Measurements from ENCODE around the gene TRAF1. TPM values are rescaled to one million over a fixed set of nuclear protein-coding genes. Genes with fewer than 3 reads are reported as not detected.

The TRAF1 gene
- total and polyA plus RNA-seq, 4 experiments from 2014 or later, result 7.8 to 181 (median 94.3) TPM

DNA sequence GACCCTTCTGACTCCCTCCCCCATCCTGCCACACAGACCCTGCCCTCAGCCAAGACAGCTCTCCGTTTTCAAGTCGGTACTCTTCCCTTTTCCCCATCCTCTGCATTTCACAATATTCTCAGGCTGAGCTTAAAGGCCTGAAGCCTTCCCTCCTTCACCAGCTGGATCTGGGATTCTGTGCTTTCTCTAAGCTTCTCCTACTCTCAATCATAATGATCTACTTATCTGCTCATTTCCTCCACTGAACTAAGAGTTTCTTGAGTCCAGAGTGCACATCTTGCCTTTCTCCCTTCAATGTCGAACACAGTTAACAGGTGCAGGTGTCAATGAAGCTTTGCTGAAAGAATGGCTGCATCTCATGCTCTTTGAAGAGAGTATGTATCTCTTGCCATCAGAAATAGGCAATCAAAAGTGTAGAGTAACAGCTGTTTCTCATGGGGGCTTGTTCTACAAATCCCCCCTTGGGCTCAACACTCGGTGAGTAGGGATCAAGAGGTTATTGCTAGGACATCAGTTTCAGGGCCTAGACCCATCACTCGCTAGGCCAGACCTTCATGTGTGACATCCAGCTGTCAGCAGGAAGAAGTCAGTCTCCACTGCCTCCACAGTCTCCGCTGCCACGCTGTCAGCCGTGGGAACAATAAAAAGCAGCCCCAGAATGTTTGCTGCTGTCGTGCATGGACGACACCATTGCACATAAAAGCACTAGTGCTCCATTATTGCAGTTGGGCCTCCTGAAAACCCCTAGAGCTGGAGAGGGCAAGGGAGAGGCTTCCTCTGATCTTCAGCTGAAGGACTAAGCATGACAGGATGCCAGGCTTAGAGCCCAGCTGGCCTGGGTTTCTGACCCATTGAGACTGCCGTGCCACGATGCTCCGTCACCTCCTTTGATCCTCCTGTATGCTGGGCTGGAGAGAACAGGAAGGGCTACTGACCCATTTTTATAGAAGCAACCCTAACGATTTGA is 23.7 kb downstream of the TRAF1 start:
- H3K4me3 ChIP-seq (ENCODE audit: low read length in 2 of 2), result peak overlapping the region in 1 of 2 donors; percentile 7
- H3K4me1 Mint-ChIP-seq, result peaks cover 58 to 89% (median 74%) of the 10 kb centered on the region in 4 donors
- ChIA-PET POLR2A (ENCODE audit: partially characterized antibody) (interaction anchor here (2.3 to 74.5 kb wide), 4 partner anchors 10 to 110 kb away, joined by 8 to 5577 read pairs (median 2794); partner anchors contain the start of genes FBXW2, PHF19 and TRAF1), CTCF (ENCODE audit: partially characterized antibody) (interaction anchor here (0.7 to 7.1 kb wide), 10 partner anchors 9 to 79 kb away, joined by 3 to 47 read pairs (median 4); no protein-coding TSS in a partner anchor)
- no peaks in the 10 kb centered on the region for H3K9me3 Mint-ChIP-seq
- DNase-seq, result peak in 1 of 5 donors; percentile 16
- peaks cover 46 to 63% of the 10 kb centered on the region in 2 donors for H3K36me3 Mint-ChIP-seq
- intact Hi-C loops (cut with micrococcal nuclease), result no loop called here
- H3K4me1 ChIP-seq (ENCODE audit: insufficient read depth, low read length), result peaks cover 93% of the 10 kb centered on the region
- H3K9me3 ChIP-seq (ENCODE audit: control insufficient read depth in 1 of 2, low read length in 2 of 2), result no peaks in the 10 kb centered on the region
- H3K27me3 ChIP-seq (ENCODE audit: insufficient read depth, low read length), result no peaks in the 10 kb centered on the region
- peak overlapping the region in 7 of 8 donors; percentile 10 to 73 (median 55) for H3K4me3 Mint-ChIP-seq
- peak overlapping the region; percentile 93 to 99 (median 98) for H3K27ac Mint-ChIP-seq
- H3K36me3 ChIP-seq (ENCODE audit: insufficient read depth, low read length), result peaks cover 21% of the 10 kb centered on the region
- H3K27me3 Mint-ChIP-seq, result no peaks in the 10 kb centered on the region
- peak overlapping the region; percentile 79 for H3K27ac ChIP-seq (ENCODE audit: low read depth, low read length)

- no peaks in the 10 kb centered on the region for H3K9me3 Mint-ChIP-seq
- Histone ChIP-seq H3K36me3 (ENCODE audit: insufficient read depth, low read length) (peaks cover 13% of the 10 kb centered on the region), H3K4me3 (ENCODE audit: low read length in 2 of 2) (no peak overlapping the region), H3K27ac (ENCODE audit: low read depth, low read length) (no peak overlapping the region), H3K4me1 (ENCODE audit: insufficient read depth, low read length) (peaks cover 92% of the 10 kb centered on the region), H3K27me3 (ENCODE audit: insufficient read depth, low read length) (no peaks in the 10 kb centered on the region), H3K9me3 (ENCODE audit: control insufficient read depth in 1 of 2, low read length in 2 of 2) (no peaks in the 10 kb centered on the region)
- H3K4me3 Mint-ChIP-seq, result peak overlapping the region in 3 of 8 donors; percentile 10 to 53 (median 32)
- H3K27me3 Mint-ChIP-seq, result no peaks in the 10 kb centered on the region
- H3K27ac Mint-ChIP-seq, result peak overlapping the region; percentile 93 to 99 (median 98)
- intact Hi-C loops (cut with micrococcal nuclease), result no loop called here
- ChIA-PET POLR2A (ENCODE audit: partially characterized antibody) (interaction anchor here (0.9 to 74.5 kb wide), 3 partner anchors 9 to 55 kb away, joined by 4 to 5577 read pairs (median 5577); partner anchors contain the start of genes PHF19 and TRAF1), CTCF (ENCODE audit: partially characterized antibody) (interaction anchor here (1.1 to 7.1 kb wide), 6 partner anchors 10 to 37 kb away, joined by 3 to 47 read pairs (median 4); no protein-coding TSS in a partner anchor)
- DNase-seq, result no peak
- H3K4me1 Mint-ChIP-seq, result peaks cover 57 to 87% (median 72%) of the 10 kb centered on the region in 4 donors
- H3K36me3 Mint-ChIP-seq, result peaks cover 37 to 55% of the 10 kb centered on the region in 2 donors
These were observed 24.6 kb downstream of the TRAF1 start for GRCh38 chr9:120901755-120902568.

GRCh38 chr9:120900824-120901223 is 25.8 kb downstream of the TRAF1 start:
- no peaks in the 10 kb centered on the region for H3K9me3 ChIP-seq (ENCODE audit: control insufficient read depth in 1 of 2, low read length in 2 of 2)
- H3K27me3 ChIP-seq (ENCODE audit: insufficient read depth, low read length), result no peaks in the 10 kb centered on the region
- ChIA-PET CTCF (ENCODE audit: partially characterized antibody) (interaction anchor here (7.1 kb wide), 1 partner anchor 9 kb away, joined by 47 read pairs; no protein-coding TSS in a partner anchor), POLR2A (ENCODE audit: partially characterized antibody) (interaction anchor here (0.6 to 74.5 kb wide), 4 partner anchors 8 to 87 kb away, joined by 3 to 5577 read pairs (median 2790); partner anchors contain the start of genes PHF19 and TRAF1)
- H3K4me1 Mint-ChIP-seq, result peaks cover 52 to 87% (median 71%) of the 10 kb centered on the region in 4 donors
- H3K4me1 ChIP-seq (ENCODE audit: insufficient read depth, low read length), result peaks cover 92% of the 10 kb centered on the region
- intact Hi-C loops (cut with micrococcal nuclease), result no loop called here
- peak overlapping the region in 4 of 8 donors; percentile 0 to 61 (median 14) for H3K4me3 Mint-ChIP-seq
- peaks cover 27 to 44% of the 10 kb centered on the region in 2 donors for H3K36me3 Mint-ChIP-seq
- no peak overlapping the region for H3K27ac ChIP-seq (ENCODE audit: low read depth, low read length)
- no peaks in the 10 kb centered on the region for H3K9me3 Mint-ChIP-seq
- peak overlapping the region; percentile 80 to 99 (median 93) for H3K27ac Mint-ChIP-seq
- no peak for DNase-seq
- peaks cover 13% of the 10 kb centered on the region for H3K36me3 ChIP-seq (ENCODE audit: insufficient read depth, low read length)
- no peaks in the 10 kb centered on the region for H3K27me3 Mint-ChIP-seq
- H3K4me3 ChIP-seq (ENCODE audit: low read length in 2 of 2), result no peak overlapping the region

- no peak for DNase-seq
- Histone ChIP-seq H3K4me1 (ENCODE audit: insufficient read depth, low read length) (peaks cover 92% of the 10 kb centered on the region), H3K9me3 (ENCODE audit: control insufficient read depth in 1 of 2, low read length in 2 of 2) (no peaks in the 10 kb centered on the region), H3K4me3 (ENCODE audit: low read length in 2 of 2) (no peak overlapping the region), H3K36me3 (ENCODE audit: insufficient read depth, low read length) (peaks cover 4% of the 10 kb centered on the region), H3K27ac (ENCODE audit: low read depth, low read length) (no peak overlapping the region), H3K27me3 (ENCODE audit: insufficient read depth, low read length) (no peaks in the 10 kb centered on the region)
- POLR2A ChIA-PET (ENCODE audit: partially characterized antibody), result interaction anchor here (62.9 to 74.5 kb wide), 2 partner anchors 7 to 14 kb away, joined by 5577 read pairs; partner anchors contain the start of genes PHF19 and TRAF1
- Mint-ChIP-seq H3K9me3 (no peaks in the 10 kb centered on the region), H3K27ac (peak overlapping the region in 6 of 7 donors; percentile 34 to 93 (median 68)), H3K4me3 (no peak overlapping the region), H3K4me1 (peaks cover 43 to 80% (median 65%) of the 10 kb centered on the region in 4 donors), H3K36me3 (peaks cover 15 to 32% of the 10 kb centered on the region in 2 donors), H3K27me3 (no peaks in the 10 kb centered on the region)
- CTCF ChIA-PET (ENCODE audit: partially characterized antibody), result interaction anchor here (0.7 to 7.1 kb wide), 3 partner anchors 8 to 36 kb away, joined by 3 to 47 read pairs (median 6); no protein-coding TSS in a partner anchor
- intact Hi-C loops (cut with micrococcal nuclease), result loop anchor here (10.0 kb wide), 1 partner anchor 305 kb away; the partner anchor contains the start of gene RAB14
These were observed 27.0 kb downstream of the TRAF1 start for GRCh38 chr9:120899490-120900068.

GRCh38 chr9:120898396-120898795 is 28.2 kb downstream of the TRAF1 start:
- Histone ChIP-seq H3K36me3 (ENCODE audit: insufficient read depth, low read length) (no peaks in the 10 kb centered on the region), H3K27ac (ENCODE audit: low read depth, low read length) (no peak overlapping the region), H3K9me3 (ENCODE audit: control insufficient read depth in 1 of 2, low read length in 2 of 2) (no peaks in the 10 kb centered on the region), H3K4me1 (ENCODE audit: insufficient read depth, low read length) (peaks cover 90% of the 10 kb centered on the region), H3K4me3 (ENCODE audit: low read length in 2 of 2) (no peak overlapping the region), H3K27me3 (ENCODE audit: insufficient read depth, low read length) (no peaks in the 10 kb centered on the region)
- Mint-ChIP-seq H3K4me3 (peak overlapping the region in 1 of 8 donors; percentile 20), H3K9me3 (no peaks in the 10 kb centered on the region), H3K27ac (peak overlapping the region in 6 of 7 donors; percentile 39 to 94 (median 64)), H3K36me3 (peaks cover 7 to 23% of the 10 kb centered on the region in 2 donors), H3K4me1 (peaks cover 35 to 77% (median 60%) of the 10 kb centered on the region in 4 donors), H3K27me3 (no peaks in the 10 kb centered on the region)
- ChIA-PET POLR2A (ENCODE audit: partially characterized antibody) (interaction anchor here (0.6 to 74.5 kb wide), 3 partner anchors 6 to 226 kb away, joined by 3 to 5577 read pairs (median 5577); partner anchors contain the start of genes PHF19 and TRAF1), CTCF (ENCODE audit: partially characterized antibody) (interaction anchor here (3.3 kb wide), 1 partner anchor 29 kb away, joined by 25 read pairs; no protein-coding TSS in a partner anchor)
- no peak for DNase-seq
- intact Hi-C loops (cut with micrococcal nuclease), result loop anchor here (10.0 kb wide), 1 partner anchor 306 kb away; the partner anchor contains the start of gene RAB14

GRCh38 chr9:120895951-120896350 is 30.6 kb downstream of the TRAF1 start:
- Mint-ChIP-seq H3K36me3 (peaks cover 2 to 9% of the 10 kb centered on the region in 2 donors), H3K9me3 (no peaks in the 10 kb centered on the region), H3K4me1 (peaks cover 44 to 79% (median 64%) of the 10 kb centered on the region in 4 donors), H3K27me3 (no peaks in the 10 kb centered on the region), H3K27ac (peak overlapping the region in 1 of 7 donors; percentile 83), H3K4me3 (peak overlapping the region in 2 of 8 donors; percentile 30 to 34)
- no peak for DNase-seq
- Histone ChIP-seq H3K27me3 (ENCODE audit: insufficient read depth, low read length) (no peaks in the 10 kb centered on the region), H3K27ac (ENCODE audit: low read depth, low read length) (no peak overlapping the region), H3K4me3 (ENCODE audit: low read length in 2 of 2) (no peak overlapping the region), H3K4me1 (ENCODE audit: insufficient read depth, low read length) (peaks cover 91% of the 10 kb centered on the region), H3K9me3 (ENCODE audit: control insufficient read depth in 1 of 2, low read length in 2 of 2) (no peaks in the 10 kb centered on the region), H3K36me3 (ENCODE audit: insufficient read depth, low read length) (no peaks in the 10 kb centered on the region)
- ChIA-PET CTCF (ENCODE audit: partially characterized antibody) (interaction anchor here (0.7 to 3.3 kb wide), 9 partner anchors 10 to 52 kb away, joined by 3 to 25 read pairs (median 6); no protein-coding TSS in a partner anchor), POLR2A (ENCODE audit: partially characterized antibody) (interaction anchor here (1.0 to 74.5 kb wide), 6 partner anchors 3 to 176 kb away, joined by 3 to 5577 read pairs (median 7); partner anchors contain the start of genes FBXW2, PHF19, PSMD5 and TRAF1)
- intact Hi-C loops (cut with micrococcal nuclease), result loop anchor here (10.0 kb wide), 1 partner anchor 309 kb away; the partner anchor contains the start of gene RAB14
